ENCODE data around the gene PKHD1. TPM values are rescaled to one million over a fixed set of nuclear protein-coding genes. Genes with fewer than 3 reads are reported as not detected.

PKHD1 gene
- polyA plus RNA-seq, 1 of the 3 experiments (the other 2 are of a cell fraction), result not detected

- H3K4me2 ChIP-seq, result no peak overlapping the region
- no peak for DNase-seq
- H3K36me3 ChIP-seq (replicated peaks in 1 of 2; ENCODE audit: control insufficient read depth in 1 of 2, insufficient read depth in 2 of 2, low read length in 1 of 2), result no peaks in the 10 kb centered on the region
- WGBS (ENCODE audit: low lambda C conversion rate), result 37% methylated on average over 5 of the region's 5 CpGs
- no peaks in the 10 kb centered on the region for H3F3A ChIP-seq (replicated peaks; ENCODE audit: insufficient read depth)
- no peaks in the 10 kb centered on the region for H3K27me3 ChIP-seq (ENCODE audit: insufficient read depth)
- peak overlapping the region in 1 of 2 experiments; percentile 40; a peak in 2 of 4 replicates for H3K27ac ChIP-seq (ENCODE audit: low read depth in 2 of 2, low read length in 1 of 2)
- no peaks in the 10 kb centered on the region for H4K20me1 ChIP-seq (ENCODE audit: insufficient read depth)
- POLR2A ChIA-PET, result no interaction called here
- no peak overlapping the region for H3K9ac ChIP-seq
- CTCF ChIA-PET, result no interaction called here
- no peaks in the 10 kb centered on the region for H3K9me3 ChIP-seq
- no peaks in the 10 kb centered on the region for H3K9me2 ChIP-seq
- H3K4me3 ChIP-seq (ENCODE audit: low read depth in 2 of 2, low read length in 1 of 2), result no peak overlapping the region
- no peak for TF ChIP-seq ELF1 (IDR thresholded peaks at IDR 0.05)
- no peak for TF ChIP-seq TEAD4 (IDR thresholded peaks at IDR 0.05; ENCODE audit: borderline replicate concordance, insufficient read depth)
- no peak for TF ChIP-seq PBX3 (IDR thresholded peaks at IDR 0.05)
- no peak for TF ChIP-seq TAF1 (IDR thresholded peaks at IDR 0.05; ENCODE audit: borderline replicate concordance, low read depth, low read length)
- TF ChIP-seq, protein P1, sequence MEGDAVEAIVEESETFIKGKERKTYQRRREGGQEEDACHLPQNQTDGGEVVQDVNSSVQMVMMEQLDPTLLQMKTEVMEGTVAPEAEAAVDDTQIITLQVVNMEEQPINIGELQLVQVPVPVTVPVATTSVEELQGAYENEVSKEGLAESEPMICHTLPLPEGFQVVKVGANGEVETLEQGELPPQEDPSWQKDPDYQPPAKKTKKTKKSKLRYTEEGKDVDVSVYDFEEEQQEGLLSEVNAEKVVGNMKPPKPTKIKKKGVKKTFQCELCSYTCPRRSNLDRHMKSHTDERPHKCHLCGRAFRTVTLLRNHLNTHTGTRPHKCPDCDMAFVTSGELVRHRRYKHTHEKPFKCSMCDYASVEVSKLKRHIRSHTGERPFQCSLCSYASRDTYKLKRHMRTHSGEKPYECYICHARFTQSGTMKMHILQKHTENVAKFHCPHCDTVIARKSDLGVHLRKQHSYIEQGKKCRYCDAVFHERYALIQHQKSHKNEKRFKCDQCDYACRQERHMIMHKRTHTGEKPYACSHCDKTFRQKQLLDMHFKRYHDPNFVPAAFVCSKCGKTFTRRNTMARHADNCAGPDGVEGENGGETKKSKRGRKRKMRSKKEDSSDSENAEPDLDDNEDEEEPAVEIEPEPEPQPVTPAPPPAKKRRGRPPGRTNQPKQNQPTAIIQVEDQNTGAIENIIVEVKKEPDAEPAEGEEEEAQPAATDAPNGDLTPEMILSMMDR (IDR thresholded peaks at IDR 0.05), result no peak
- no peak for TF ChIP-seq RFX5 (IDR thresholded peaks at IDR 0.05; ENCODE audit: low read length)
- no peak for TF ChIP-seq NFIC (IDR thresholded peaks at IDR 0.05; ENCODE audit: borderline replicate concordance)
- TF ChIP-seq USF2 (IDR thresholded peaks at IDR 0.05; ENCODE audit: borderline replicate concordance, low read depth, low read length), result no peak
- no peak for TF ChIP-seq TCF12 (IDR thresholded peaks at IDR 0.05)
- TF ChIP-seq, protein P2, sequence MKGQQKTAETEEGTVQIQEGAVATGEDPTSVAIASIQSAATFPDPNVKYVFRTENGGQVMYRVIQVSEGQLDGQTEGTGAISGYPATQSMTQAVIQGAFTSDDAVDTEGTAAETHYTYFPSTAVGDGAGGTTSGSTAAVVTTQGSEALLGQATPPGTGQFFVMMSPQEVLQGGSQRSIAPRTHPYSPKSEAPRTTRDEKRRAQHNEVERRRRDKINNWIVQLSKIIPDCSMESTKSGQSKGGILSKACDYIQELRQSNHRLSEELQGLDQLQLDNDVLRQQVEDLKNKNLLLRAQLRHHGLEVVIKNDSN (IDR thresholded peaks at IDR 0.05; ENCODE audit: borderline replicate concordance, low read depth), result no peak
- TF ChIP-seq POLR2AphosphoS5 (IDR thresholded peaks at IDR 0.05; ENCODE audit: low read depth, low read length), result no peak
- TF ChIP-seq RAD21 (IDR thresholded peaks at IDR 0.05; ENCODE audit: low read length), result no peak
- TF ChIP-seq FOXJ3 (CRISPR knock-in tag; IDR thresholded peaks at IDR 0.05), result no peak
- TF ChIP-seq FOXM1 (IDR thresholded peaks at IDR 0.05; ENCODE audit: low read depth), result no peak
- TF ChIP-seq MEF2A (IDR thresholded peaks at IDR 0.05; ENCODE audit: borderline replicate concordance, low read depth), result no peak
- TF ChIP-seq MXI1 (IDR thresholded peaks at IDR 0.05; ENCODE audit: low read depth, low read length), result no peak
- no peak for TF ChIP-seq MAX (IDR thresholded peaks at IDR 0.05; ENCODE audit: low read depth)
- no peak for TF ChIP-seq GABPA (IDR thresholded peaks at IDR 0.05; ENCODE audit: low read depth)
- no peak for TF ChIP-seq SMC3 (IDR thresholded peaks at IDR 0.05; ENCODE audit: low read depth, low read length)
- H3K79me2 ChIP-seq (ENCODE audit: insufficient read depth), result no peaks in the 10 kb centered on the region
- H3K4me1 ChIP-seq (ENCODE audit: control insufficient read depth in 1 of 2, insufficient read depth in 2 of 2, low read depth in 1 of 2, low read length in 1 of 2), result peaks cover 0 to 5% of the 10 kb centered on the region in 2 experiments; a peak in 2 of 4 replicates
- H2AFZ ChIP-seq (ENCODE audit: low read depth), result no peak overlapping the region
These were observed 100.5 kb downstream of the PKHD1 start for GRCh38 chr6:51986864-51987263.

Data from SK-N-SH (cell line).